ENCODE measurements around the gene CISD1. TPM values are rescaled to one million over a fixed set of nuclear protein-coding genes. Genes with fewer than 3 reads are reported as not detected.

The CISD1 gene
- total and polyA plus RNA-seq, 10 of the 15 experiments (the other 5 are each of a cell fraction or from before 2014, with no cell fraction given), result 23.0 to 162 (median 58.5) TPM

- TF ChIP-seq NKRF (conservative IDR thresholded peaks at IDR 0.05), result peak; percentile 79
- TF ChIP-seq CREM (IDR thresholded peaks at IDR 0.05; ENCODE audit: low read depth), result peak; percentile 33; the same call in 1 of the 2 replicates
- TF ChIP-seq NR2C1 (IDR thresholded peaks at IDR 0.05), result 0 out of 2 replicates have a peak, but pooled peaks have one; percentile 47
- TF ChIP-seq NBN (IDR thresholded peaks at IDR 0.05), result no peak
- peak; percentile 72; the same call in 1 of the 2 replicates for TF ChIP-seq PML (IDR thresholded peaks at IDR 0.05; ENCODE audit: low read length)
- no peak for TF ChIP-seq NR2C2 (IDR thresholded peaks at IDR 0.05; ENCODE audit: borderline replicate concordance, control insufficient read depth, insufficient read length, low read depth)
- no peak for TF ChIP-seq CBFB (IDR thresholded peaks at IDR 0.05; ENCODE audit: low read depth)
- TF ChIP-seq GATAD2B (conservative IDR thresholded peaks at IDR 0.05; ENCODE audit: low read depth), result 0 out of 2 replicates have a peak, but pooled peaks have one; percentile 64
- no peak for TF ChIP-seq SUZ12 (IDR thresholded peaks at IDR 0.05; ENCODE audit: unreplicated experiment)
- no peak for TF ChIP-seq ZBTB4 (CRISPR knock-in tag; IDR thresholded peaks at IDR 0.05)
- TF ChIP-seq BACH1 (IDR thresholded peaks at IDR 0.05; ENCODE audit: borderline replicate concordance), result peak; percentile 65
- TF ChIP-seq NR2F1 (conservative IDR thresholded peaks at IDR 0.05), result peak; percentile 73
- TF ChIP-seq RBBP5 (conservative IDR thresholded peaks at IDR 0.05), result no peak
- peak; percentile 93 for TF ChIP-seq TAF1 (IDR thresholded peaks at IDR 0.05; ENCODE audit: borderline replicate concordance, low read depth, low read length)
- TF ChIP-seq NFYA (IDR thresholded peaks at IDR 0.05; ENCODE audit: borderline replicate concordance, low read depth, low read length), result no peak
- TF ChIP-seq KLF5 (IDR thresholded peaks at IDR 0.05; ENCODE audit: partially characterized antibody), result no peak
- peak; percentile 46; the same call in 1 of the 2 replicates for TF ChIP-seq CHD2 (IDR thresholded peaks at IDR 0.05; ENCODE audit: borderline replicate concordance, low read depth, low read length)
- TF ChIP-seq ETV6 (conservative IDR thresholded peaks at IDR 0.05 in 1 of 2, IDR thresholded peaks at IDR 0.05 in 1 of 2; ENCODE audit: borderline replicate concordance in 1 of 2, low read depth in 1 of 2), result no peak
- no peak for TF ChIP-seq ZNF274 (IDR thresholded peaks at IDR 0.05; ENCODE audit: insufficient read depth, insufficient read length)
- TF ChIP-seq ZNF592 (IDR thresholded peaks at IDR 0.05), result no peak
- peak; percentile 79 for TF ChIP-seq SIX5 (IDR thresholded peaks at IDR 0.05; ENCODE audit: low read depth, low read length, severe bottlenecking)
- no peak for TF ChIP-seq RELA (IDR thresholded peaks at IDR 0.05; ENCODE audit: borderline replicate concordance, partially characterized antibody)
- no peak for TF ChIP-seq RAD51 (IDR thresholded peaks at IDR 0.05)
These were observed 65.9 kb downstream of the CISD1 start, which contains the start of gene UBE2D1 (continued) for GRCh38 chr10:58334817-58335305.

Measured in GM12878 (cell line).